Measurements from ENCODE around the gene RHBDL2. TPM values are rescaled to one million over a fixed set of nuclear protein-coding genes. Genes with fewer than 3 reads are reported as not detected.
"Not testable (repeated sequence)": the region's sequence is repeated elsewhere in the genome, so short reads cannot be mapped to it uniquely, and the experiment has no call there.

Gene RHBDL2
- total RNA-seq, 1 donor from 2014 or later = not detected

- intact Hi-C loops (cut with DNase I) = no loop called here
- DNase-seq = no peak
Observed at GRCh38 chr1:38940339-38941047, 1.1 kb downstream of the RHBDL2 start.

DNA sequence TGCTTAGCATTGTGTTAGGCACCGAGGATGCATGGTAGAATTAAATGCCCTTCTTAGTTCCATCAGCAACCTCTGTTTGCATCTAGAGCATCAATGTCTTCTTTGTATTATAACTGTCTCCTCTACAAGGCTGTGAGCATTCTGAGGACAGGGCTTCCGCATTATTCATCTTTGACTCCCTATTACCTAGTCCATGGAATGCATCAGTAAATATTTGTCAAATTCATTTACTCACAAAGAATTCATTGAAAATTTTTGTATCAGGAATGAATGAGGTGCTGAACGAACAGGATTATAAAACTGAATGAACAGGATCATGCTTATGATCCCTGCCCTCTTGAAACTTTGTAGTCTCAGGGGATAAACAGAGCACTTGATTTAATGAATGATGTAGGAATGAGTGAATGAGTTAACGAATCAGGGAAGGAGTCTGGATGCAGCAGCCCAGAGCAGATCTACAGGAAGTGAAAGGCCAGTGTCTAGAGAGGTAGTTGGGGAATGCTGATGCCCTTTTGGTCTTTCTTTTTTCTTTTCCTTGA, 2.8 kb downstream of the RHBDL2 start:
- intact Hi-C loops (cut with DNase I) = no loop called here
- ATAC-seq (ENCODE audit: poor library complexity) = no peak
- DNase-seq = no peak

More at GRCh38 chr1:38940339-38941047, 1.1 kb downstream of the RHBDL2 start:
- ATAC-seq (ENCODE audit: poor library complexity) = no peak

GRCh38 chr1:38932571-38932970, 9.1 kb downstream of the RHBDL2 start:
- no peak for DNase-seq
- no peak for ATAC-seq (ENCODE audit: poor library complexity)
- intact Hi-C loops (cut with DNase I) = no loop called here

DNA sequence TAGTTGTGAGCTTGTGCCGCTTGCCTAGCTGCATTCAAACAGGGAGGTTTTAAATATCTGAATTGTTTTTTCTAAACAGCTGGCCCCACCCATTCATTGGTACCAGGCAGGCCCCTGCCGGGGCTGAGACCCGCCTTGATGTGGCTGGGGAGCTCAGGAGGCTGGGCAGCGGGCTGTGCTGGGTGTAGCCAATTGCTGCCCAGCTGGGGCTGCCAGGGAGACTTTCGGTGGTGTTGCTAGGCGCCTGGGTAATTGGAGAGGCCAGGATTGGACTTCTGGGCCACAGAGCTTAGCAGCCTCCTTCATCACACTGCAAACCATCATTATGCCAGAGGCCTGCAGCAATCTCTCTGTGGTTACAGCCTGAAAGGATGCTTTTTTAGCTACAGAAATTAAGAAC, 12.2 kb downstream of the RHBDL2 start:
- no peak for DNase-seq
- ATAC-seq (ENCODE audit: poor library complexity) = no peak
- intact Hi-C loops (cut with DNase I) = no loop called here

- intact Hi-C loops (cut with DNase I) = no loop called here
- DNase-seq = no peak
- ATAC-seq (ENCODE audit: poor library complexity) = no peak
Observed at GRCh38 chr1:38929054-38929453, 12.6 kb downstream of the RHBDL2 start.

DNA sequence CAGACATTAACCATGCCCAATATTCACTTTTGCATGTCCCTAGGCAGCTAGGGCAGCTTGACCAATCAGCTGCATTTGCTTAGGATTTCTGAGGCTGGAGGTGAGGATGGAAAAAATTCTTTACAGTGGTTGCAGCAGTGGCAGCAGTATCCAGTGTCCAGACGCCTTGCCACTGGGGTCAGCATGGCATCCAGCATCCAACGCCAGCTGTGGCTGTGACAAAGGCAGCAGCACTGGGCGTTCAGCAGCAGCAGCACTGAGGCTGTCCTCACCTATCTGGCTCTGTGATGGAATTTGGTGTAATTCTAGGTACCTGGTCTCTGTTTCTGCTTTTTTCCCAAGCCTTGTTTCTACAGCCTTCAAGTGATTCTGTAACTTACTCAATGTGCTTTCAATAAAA, 15.5 kb downstream of the RHBDL2 start:
- intact Hi-C loops (cut with DNase I) = no loop called here
- ATAC-seq (ENCODE audit: poor library complexity) (no peak), DNase-seq (no peak)

- no peak for DNase-seq
- intact Hi-C loops (cut with DNase I) = no loop called here
- no peak for ATAC-seq (ENCODE audit: poor library complexity)
Observed at GRCh38 chr1:38925391-38925790, 16.2 kb downstream of the RHBDL2 start.

GRCh38 chr1:38923607-38924006, 18.0 kb downstream of the RHBDL2 start:
- intact Hi-C loops (cut with DNase I) = no loop called here
- DNase-seq (no peak), ATAC-seq (ENCODE audit: poor library complexity) (no peak)

DNA sequence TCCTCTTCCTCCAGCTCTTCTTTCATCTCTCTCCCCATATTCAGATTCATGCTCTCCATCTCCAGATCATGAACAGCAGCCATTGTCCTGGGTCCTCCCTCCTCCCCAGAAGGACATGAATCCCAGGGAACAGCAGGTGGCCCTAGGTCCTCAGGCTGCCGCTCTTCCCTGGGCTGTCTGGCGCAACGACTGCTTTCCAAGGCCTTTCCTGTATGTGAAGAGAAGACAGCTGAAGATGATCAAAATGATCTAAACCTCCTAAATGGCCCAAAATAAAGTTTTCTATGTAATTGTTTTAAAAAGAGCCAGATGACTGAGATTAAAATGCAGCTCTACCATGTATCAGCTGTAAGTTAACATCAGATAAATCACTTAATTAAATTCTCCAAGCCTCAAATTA, 22.5 kb downstream of the RHBDL2 start:
- no peak for ATAC-seq (ENCODE audit: poor library complexity)
- intact Hi-C loops (cut with DNase I) = no loop called here
- no peak for DNase-seq

- ATAC-seq (ENCODE audit: poor library complexity) = no peak
- intact Hi-C loops (cut with DNase I) = no loop called here
- DNase-seq = no peak
Observed at GRCh38 chr1:38918568-38918967, 23.1 kb downstream of the RHBDL2 start.

DNA sequence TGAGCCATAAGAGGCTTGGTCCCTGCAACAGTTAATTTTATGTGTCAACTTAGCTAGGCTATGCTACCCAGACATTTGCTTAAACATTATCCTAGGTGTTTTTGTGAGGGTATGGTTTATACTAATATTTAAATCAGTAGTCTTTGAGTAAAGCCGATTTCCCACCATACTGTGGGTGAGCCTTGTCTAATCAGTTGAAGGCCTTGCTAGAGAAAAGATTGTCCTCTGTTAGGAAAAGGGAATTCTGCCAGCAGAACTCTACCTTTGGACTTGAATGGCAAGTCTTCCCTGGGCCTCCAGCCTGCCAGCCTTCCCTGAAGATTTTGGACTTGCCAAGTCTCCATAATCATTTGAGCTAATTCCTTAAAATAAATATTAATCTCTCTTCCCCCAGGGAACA, 23.9 kb downstream of the RHBDL2 start:
- ATAC-seq (ENCODE audit: poor library complexity) = no peak
- intact Hi-C loops (cut with DNase I) = no loop called here
- DNase-seq = no peak

- no peak for DNase-seq
- ATAC-seq (ENCODE audit: poor library complexity) = no peak
- intact Hi-C loops (cut with DNase I) = no loop called here
Observed at GRCh38 chr1:38917337-38917736, 24.3 kb downstream of the RHBDL2 start.

DNA sequence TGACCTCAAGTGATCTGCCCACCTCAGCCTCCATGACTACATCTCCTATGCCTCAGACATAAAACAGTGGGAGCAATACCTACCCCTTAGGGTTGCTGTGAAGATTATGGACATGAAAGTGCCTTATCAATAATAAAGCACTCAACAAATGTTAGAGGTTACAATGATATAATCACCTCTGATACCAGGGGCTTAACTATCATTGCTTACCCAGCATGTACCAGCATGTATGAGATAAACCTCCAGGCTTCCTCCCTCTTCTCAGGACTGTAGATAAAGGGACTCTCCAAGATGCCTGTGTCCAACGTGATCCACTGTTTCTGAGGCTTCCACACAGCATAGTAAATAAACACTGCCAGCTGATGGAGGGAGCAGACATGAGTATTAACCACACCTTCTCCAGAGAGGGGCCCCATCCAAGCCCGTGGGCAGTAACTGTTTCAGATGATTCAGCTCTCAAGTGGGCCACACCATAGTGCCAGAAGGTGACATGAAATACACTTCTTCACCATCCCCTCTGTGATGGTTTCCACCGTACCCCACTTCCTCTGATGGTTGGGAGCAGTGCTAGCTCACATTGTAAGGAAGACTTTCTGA, 26.2 kb downstream of the RHBDL2 start:
- intact Hi-C loops (cut with DNase I) = no loop called here
- ATAC-seq (ENCODE audit: poor library complexity) (no peak), DNase-seq (no peak)

DNA sequence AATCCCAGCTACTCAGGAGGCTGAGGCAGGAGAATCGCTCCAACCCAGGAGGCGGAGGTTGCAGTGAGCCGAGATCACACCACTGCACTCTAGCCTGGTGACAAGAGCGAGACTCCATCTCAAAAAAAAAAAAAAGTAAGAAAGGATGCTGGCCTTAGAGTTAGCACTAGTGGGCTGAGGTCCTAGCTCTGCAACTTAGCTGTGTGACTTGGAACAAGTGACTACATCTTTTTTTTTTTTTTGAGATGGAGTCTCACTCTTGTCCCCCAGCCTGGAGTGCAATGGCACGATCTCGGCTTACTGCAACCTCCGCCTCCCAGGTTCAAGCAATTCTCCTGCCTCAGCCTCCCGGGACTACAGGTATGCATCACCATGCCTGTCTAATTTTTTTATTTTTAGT, 26.7 kb downstream of the RHBDL2 start:
- DNase-seq; ATAC-seq (ENCODE audit: poor library complexity); intact Hi-C loops (cut with DNase I): not testable (repeated sequence)

DNA sequence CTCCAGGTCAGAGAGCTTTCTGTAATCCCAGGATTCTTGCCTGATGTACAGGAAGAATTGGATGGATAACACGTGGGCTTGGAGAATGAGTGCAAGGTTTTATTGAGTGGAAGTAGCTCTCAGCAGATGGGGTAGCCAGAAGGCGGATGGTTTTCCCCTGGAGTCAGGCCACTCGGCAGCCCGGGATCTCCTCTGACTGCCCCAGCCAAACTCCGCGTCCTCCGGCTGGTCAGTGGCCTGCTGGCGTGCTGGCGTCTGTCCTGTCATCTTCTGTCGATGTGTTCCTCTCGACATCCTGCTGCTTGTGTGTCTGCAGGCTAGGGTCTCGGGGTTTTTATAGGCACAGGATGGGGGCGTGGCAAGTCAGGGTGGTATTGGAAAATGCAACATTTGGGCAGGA, 32.8 kb downstream of the RHBDL2 start:
- no peak for ATAC-seq (ENCODE audit: poor library complexity)
- intact Hi-C loops (cut with DNase I) = no loop called here

DNA sequence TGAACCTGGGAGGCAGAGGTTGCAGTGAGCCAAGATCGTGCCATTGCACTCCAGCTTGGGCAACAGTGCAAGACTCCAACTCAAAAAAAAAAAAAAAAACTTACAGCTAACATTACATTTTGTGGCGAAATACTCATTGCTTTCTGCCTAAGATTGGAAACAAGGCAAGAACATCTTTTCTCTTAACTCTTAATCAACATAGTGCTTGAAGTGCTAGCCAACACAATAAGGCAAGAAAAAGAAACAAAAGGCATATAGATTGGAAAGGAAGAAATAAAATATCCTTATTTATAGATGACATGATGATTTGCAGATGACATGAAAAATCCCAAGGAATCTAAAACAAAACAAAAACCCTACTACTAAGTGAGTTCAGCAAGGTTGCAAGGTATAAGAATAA, 35.6 kb downstream of the RHBDL2 start:
- intact Hi-C loops (cut with DNase I) = no loop called here
- DNase-seq (no peak), ATAC-seq (ENCODE audit: poor library complexity) (no peak)

More for the DNA sequence above, 32.8 kb downstream of the RHBDL2 start:
- no peak for DNase-seq

- peak; percentile 45 for ATAC-seq (ENCODE audit: poor library complexity)
- DNase-seq = no peak
- intact Hi-C loops (cut with DNase I) = no loop called here
Observed at GRCh38 chr1:38899560-38899959, 42.1 kb downstream of the RHBDL2 start.

- ATAC-seq (ENCODE audit: poor library complexity) (no peak), DNase-seq (no peak)
- intact Hi-C loops (cut with DNase I) = no loop called here
Observed at GRCh38 chr1:38898653-38899230, 42.9 kb downstream of the RHBDL2 start.

DNA sequence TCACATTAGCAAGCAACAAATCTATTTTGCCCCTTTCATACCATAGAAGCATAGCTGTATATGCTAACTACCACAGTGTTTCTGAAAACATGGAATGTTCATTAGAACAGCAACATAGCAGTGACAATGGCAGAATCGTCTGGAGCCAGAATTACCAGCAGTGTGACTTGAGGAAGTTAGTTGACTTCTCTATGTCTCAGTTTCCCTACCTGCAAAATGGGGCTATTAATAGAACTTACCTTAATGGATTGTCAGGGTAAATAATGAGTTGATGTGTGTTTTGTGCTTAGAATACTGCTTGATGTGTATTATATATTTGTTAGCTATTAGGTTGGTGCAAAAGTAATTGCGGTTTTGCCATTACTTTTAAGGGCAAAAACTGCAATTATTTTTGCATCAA, 45.5 kb downstream of the RHBDL2 start:
- DNase-seq (no peak), ATAC-seq (ENCODE audit: poor library complexity) (no peak)
- intact Hi-C loops (cut with DNase I) = no loop called here

- ATAC-seq (ENCODE audit: poor library complexity) (no peak), DNase-seq (no peak)
Observed at GRCh38 chr1:38892976-38893375, 48.7 kb downstream of the RHBDL2 start.

More at GRCh38 chr1:38892976-38893375, 48.7 kb downstream of the RHBDL2 start:
- intact Hi-C loops (cut with DNase I) = no loop called here
